Hematopoietic multipotent progenitor cell treated with erythropoietin and hydrocortisone succinate and interleukin-3 and kit ligand, for 15 days (in vitro differentiated cells): ENCODE measurements around the gene MST1.
A peak's percentile ranks its signal among the peaks of the same experiment; 100 is the strongest.

Source experiments
- DNase-seq: peaks from one replicate; pipeline ENCODE4 v3.0.0-alpha.2; 2015; ENCODE audit warnings: low spot score

MST1 gene

GRCh38 chr3:49655731-49656285 is 33.5 kb downstream of the MST1 start:
- DNase-seq: no peak

- no peak for DNase-seq
Measured at GRCh38 chr3:49654955-49655556, 34.2 kb downstream of the MST1 start.

GRCh38 chr3:49654176-49654825 is 35.0 kb downstream of the MST1 start:
- no peak for DNase-seq

GRCh38 chr3:49653621-49654020 is 35.7 kb downstream of the MST1 start:
- no peak for DNase-seq

GRCh38 chr3:49652903-49653415 is 36.3 kb downstream of the MST1 start:
- DNase-seq: no peak

- no peak for DNase-seq
Measured at GRCh38 chr3:49652218-49652902, 36.9 kb downstream of the MST1 start.

- no peak for DNase-seq
Measured at GRCh38 chr3:49650637-49651036, 38.6 kb downstream of the MST1 start.

- DNase-seq: no peak
Measured at GRCh38 chr3:49650177-49650576, 39.1 kb downstream of the MST1 start.

- no peak for DNase-seq
Measured at GRCh38 chr3:49649576-49649975, 39.7 kb downstream of the MST1 start.

GRCh38 chr3:49648354-49649019 is 40.8 kb downstream of the MST1 start:
- DNase-seq: peak; percentile 69

GRCh38 chr3:49647741-49648140 is 41.5 kb downstream of the MST1 start:
- no peak for DNase-seq

- no peak for DNase-seq
Measured at GRCh38 chr3:49646236-49646635, 43.0 kb downstream of the MST1 start.

- DNase-seq: no peak
Measured at GRCh38 chr3:49644684-49645083, 44.6 kb downstream of the MST1 start.

GRCh38 chr3:49642708-49643145 is 46.5 kb downstream of the MST1 start:
- DNase-seq: no peak

GRCh38 chr3:49641921-49642707 is 47.2 kb downstream of the MST1 start:
- no peak for DNase-seq

GRCh38 chr3:49641292-49641691 is 48.0 kb downstream of the MST1 start:
- DNase-seq: no peak

- no peak for DNase-seq
Measured at GRCh38 chr3:49639551-49639950, 49.7 kb downstream of the MST1 start.

- peak; percentile 70 for DNase-seq
Measured at GRCh38 chr3:49638445-49638844, 50.8 kb downstream of the MST1 start.

- DNase-seq: no peak
Measured at GRCh38 chr3:49636883-49637609, 52.2 kb downstream of the MST1 start.

GRCh38 chr3:49634736-49635135 is 54.5 kb downstream of the MST1 start:
- no peak for DNase-seq
